HepG2 (cell line): ENCODE measurements around the gene PLA2G4F. TPM values are rescaled to one million over a fixed set of nuclear protein-coding genes. Genes with fewer than 3 reads are reported as not detected.

Source experiments
- ATAC-seq: fragments of 200-7000 bp; cut with Tn5 transposase; 3 replicates; pipeline ENCODE4 v1.9.1; 2020; ENCODE audit warnings: mild to moderate bottlenecking, moderate library complexity
- BruUV-seq: library from RNA; stranded (reverse); fragments of 400-500 nt; replicated peaks from 2 replicates; lab custom pipeline; 2021; lab: Mats Ljungman, UMichigan
- CTCF ChIA-PET: fragments of 300-600 bp; formaldehyde crosslinking; extraction: SDS; loops from one replicate; lab custom pipeline; 2021; ENCODE audit warnings: low total read pairs, inconsistent platforms, low intra/inter-chr PET ratio; lab: Yijun Ruan, JAX
- POLR2A ChIA-PET: fragments of 350-600 bp; sonication (Branson Sonifier 250); formaldehyde crosslinking; loops from one replicate; lab custom pipeline; 2020; ENCODE audit warnings: antibody characterized with exemption, inconsistent platforms; lab: Yijun Ruan, JAX
- DNase-seq: peaks from one replicate; pipeline ENCODE4 v3.0.0-alpha.2; 2015; ENCODE audit warnings: low spot score
- FAIRE-seq: peaks from 3 replicates; lab custom pipeline; 2011; peaks lifted over from hg19 to GRCh38; lab: Jason Lieb, UNC
- H2AFZ ChIP-seq: one replicate; pipeline ENCODE4 v1.6.1; 2011; ENCODE audit warnings: low read length, inconsistent platforms
- H3K27ac ChIP-seq: fragments of 300-600 bp; 3 replicates; pipeline ENCODE4 v1.8.0; 2011; ENCODE audit warnings: mixed run types, mild to moderate bottlenecking, mixed read lengths, low read length, inconsistent platforms; ENCODE audit not compliant: insufficient read depth; ENCODE audit errors: extremely low read length
- H3K27me3 ChIP-seq, 2 experiments: fragments of 200-600 bp in 1 of 2; 2 replicates in 1 of 2; 3 replicates in 1 of 2; pipeline versions ENCODE4 v1.6.0 to v1.8.0; 2011; ENCODE audit warnings: low read length in 2 of 2, mild to moderate bottlenecking in 2 of 2, moderate library complexity in 2 of 2, inconsistent platforms in 1 of 2; ENCODE audit not compliant: insufficient read depth in 2 of 2, control insufficient read depth in 1 of 2
- H3K36me3 ChIP-seq, 2 experiments: fragments of 200-600 bp in 1 of 2; replicated peaks in 1 of 2; 2 replicates in 1 of 2; 3 replicates in 1 of 2; pipeline versions ENCODE4 v1.5.1 to v1.8.0; 2011; ENCODE audit warnings: low read length in 2 of 2, inconsistent platforms in 1 of 2; ENCODE audit not compliant: insufficient read depth in 2 of 2, control insufficient read depth in 1 of 2
- H3K4me1 ChIP-seq: 2 replicates; pipeline ENCODE4 v1.5.1; 2012; ENCODE audit warnings: low read length, inconsistent platforms; ENCODE audit not compliant: insufficient read depth
- H3K4me2 ChIP-seq: 2 replicates; pipeline ENCODE4 v1.6.0; 2011; ENCODE audit warnings: low read depth, low read length, inconsistent platforms
- H3K4me3 ChIP-seq, 3 experiments: fragments of 200-600 bp in 1 of 3; sonication (generic), shearing (Covaris generic) in 1 of 3; replicated peaks in 1 of 3; 2 replicates each; pipeline ENCODE4 v1.5.1; 2011 to 2016; ENCODE audit warnings: low read length in 3 of 3, inconsistent platforms in 2 of 3, low read depth in 2 of 3, mild to moderate bottlenecking in 2 of 3, control low read depth in 1 of 3, mixed read lengths in 1 of 3; ENCODE audit not compliant: insufficient read depth in 1 of 3
- H3K79me2 ChIP-seq: one replicate; pipeline ENCODE4 v1.6.1; 2011; ENCODE audit warnings: low read length, inconsistent platforms; ENCODE audit not compliant: insufficient read depth
- H3K9ac ChIP-seq: 2 replicates; pipeline ENCODE4 v1.6.0; 2011; ENCODE audit warnings: mild to moderate bottlenecking, low read depth, low read length, inconsistent platforms; ENCODE audit not compliant: insufficient read depth
- H3K9me3 ChIP-seq: 2 replicates; pipeline ENCODE4 v1.5.1; 2012; ENCODE audit warnings: mild to moderate bottlenecking, low read length
- H4K20me1 ChIP-seq: 2 replicates; pipeline ENCODE4 v1.6.0; 2011; ENCODE audit warnings: inconsistent platforms, mild to moderate bottlenecking, low read length, moderate library complexity; ENCODE audit not compliant: insufficient read depth
- ELK4 ChIP-seq: sonication (generic); formaldehyde crosslinking; IDR thresholded peaks from 2 replicates; pipeline ENCODE4 v1.9.0; 2021; ENCODE audit warnings: missing genetic modification reagents, borderline replicate concordance
- TCF7L2 ChIP-seq: IDR thresholded peaks from 2 replicates; pipeline ENCODE4 v1.6.1; 2011; ENCODE audit warnings: mild to moderate bottlenecking, low read depth, low read length, moderate library complexity
- TEAD3 ChIP-seq: optimal IDR thresholded peaks from 2 replicates; pipeline ENCODE3; 2016; ENCODE audit warnings: borderline replicate concordance
- THAP9 ChIP-seq: sonication (generic); formaldehyde crosslinking; IDR thresholded peaks from 2 replicates; pipeline ENCODE4; 2020; ENCODE audit warnings: missing genetic modification reagents, mild to moderate bottlenecking, borderline replicate concordance
- TOE1 ChIP-seq: sonication (generic); formaldehyde crosslinking; IDR thresholded peaks from 2 replicates; pipeline ENCODE4 v1.4.0; 2020; ENCODE audit warnings: mild to moderate bottlenecking, missing genetic modification reagents
- WGBS: methylation state at CpG from one replicate; pipeline ENCODE4 v1.1.6; 2017; ENCODE audit warnings: low lambda C conversion rate; 5-methylcytosine and 5-hydroxymethylcytosine counted together
- in situ Hi-C: cut with HindIII; loops from 2 replicates; pipeline ENCODE4 v1.10.0; 2017; ENCODE audit warnings: low pct_unique_long_range_greater_than_20kb; ENCODE audit not compliant: extremely low pct_ligation_motif_present
- intact Hi-C: fragments of 100-400 bp; cut with micrococcal nuclease; formaldehyde crosslinking; loops from one replicate; pipeline ENCODE4 v1.10.0; 2022; ENCODE audit not compliant: unreplicated experiment
- polyA plus RNA-seq, 8 experiments: library from polyadenylated mRNA; depleted of rRNA in 3 of 8; stranded (reverse) in 7 of 8; unstranded in 1 of 8; fragments of >200 nt; fragmentation: Illumina TruSeq in 4 of 8; extraction: Trizol in 4 of 8; gene quantifications; 2 replicates each; pipeline versions ENCODE4 v1.2.1 to v1.2.3, GENCODE V29; 2011 to 2016; ENCODE audit warnings: low read depth in 4 of 8, missing spikeins in 1 of 8, mixed read lengths in 1 of 8; ENCODE audit not compliant: insufficient read depth in 1 of 8
- total RNA-seq, 5 experiments: library from RNA; depleted of rRNA; stranded (reverse); fragments of >200 nt; fragmentation: Illumina TruSeq; extraction: Trizol; gene quantifications; 2 replicates each; pipeline ENCODE4 v1.2.3, GENCODE V29; 2016; ENCODE audit warnings: low read depth in 1 of 5

The PLA2G4F gene
- total and polyA plus RNA-seq, 2 of the 13 experiments (the other 11 are each of a cell fraction or from before 2014, with no cell fraction given): 0.07 TPM; not detected in 1

GRCh38 chr15:42152196-42152920 is 4.1 kb downstream of the PLA2G4F start:
- no peak for FAIRE-seq
- intact Hi-C loops (no loop called here), in situ Hi-C loops (no loop called here)
- Histone ChIP-seq H3K4me2 (no peak overlapping the region), H3K9me3 (no peaks in the 10 kb centered on the region), H3K27ac (no peak overlapping the region), H3K4me1 (peaks cover 65% of the 10 kb centered on the region), H4K20me1 (no peaks in the 10 kb centered on the region), H3K79me2 (no peaks in the 10 kb centered on the region), H3K4me3 (no peak overlapping the region), H2AFZ (no peak overlapping the region), H3K36me3 (no peaks in the 10 kb centered on the region), H3K9ac (no peak overlapping the region), H3K27me3 (peaks cover 1 to 19% of the 10 kb centered on the region in 2 experiments; a peak in 4 of 5 replicates)
- CTCF ChIA-PET: no interaction called here
- WGBS: 50% methylated on average over 7 of the region's 14 CpGs
- POLR2A ChIA-PET: no interaction called here
- ATAC-seq: no peak
- DNase-seq: no peak
- BruUV-seq: no TSS peak
- TF ChIP-seq TCF7L2: no peak
- TF ChIP-seq ELK4 (CRISPR knock-in tag): no peak
- no peak for TF ChIP-seq TOE1 (CRISPR knock-in tag)

GRCh38 chr15:42151736-42152135 is 4.7 kb downstream of the PLA2G4F start:
- Histone ChIP-seq H3K4me2 (no peak overlapping the region), H3K4me1 (peaks cover 65% of the 10 kb centered on the region), H3K27me3 (peaks cover 1 to 19% of the 10 kb centered on the region in 2 experiments; a peak in 4 of 5 replicates), H3K9ac (no peak overlapping the region), H3K27ac (no peak overlapping the region), H3K4me3 (no peak overlapping the region), H3K79me2 (no peaks in the 10 kb centered on the region), H4K20me1 (no peaks in the 10 kb centered on the region), H3K9me3 (no peaks in the 10 kb centered on the region), H3K36me3 (no peaks in the 10 kb centered on the region), H2AFZ (no peak overlapping the region)
- intact Hi-C loops (no loop called here), in situ Hi-C loops (no loop called here)
- CTCF ChIA-PET: no interaction called here
- DNase-seq: no peak
- POLR2A ChIA-PET: no interaction called here
- BruUV-seq: no TSS peak
- no peak for FAIRE-seq
- WGBS: 45% methylated on average over 4 of the region's 4 CpGs
- no peak for TF ChIP-seq THAP9 (CRISPR knock-in tag)
- no peak for TF ChIP-seq TEAD3 (CRISPR knock-in tag)
- ATAC-seq: no peak
